ENCODE results near the gene TYW3.

Gene TYW3

GRCh38 chr1:74732960-74733603 lies at the start of gene TYW3, which contains the start of gene CRYZ:
Gene TYW3, plus strand, starts transcription at chr1:74733152. Its CDS starts 93 bp downstream, at chr1:74733245.
Gene CRYZ, minus strand, starts transcription at chr1:74733050. Its CDS starts 8,229 bp downstream, at chr1:74724821.
- FAIRE-seq = peak; percentile 90

GRCh38 chr1:74683656-74684055 lies 49.3 kb upstream of the TYW3 start:
- no peak for FAIRE-seq

GRCh38 chr1:74684301-74684700 lies 48.7 kb upstream of the TYW3 start:
- FAIRE-seq = no peak

GRCh38 chr1:74686928-74687327 lies 46.0 kb upstream of the TYW3 start:
- FAIRE-seq = no peak

GRCh38 chr1:74689621-74690363 lies 43.2 kb upstream of the TYW3 start:
- peak; percentile 71 for FAIRE-seq

- FAIRE-seq = no peak
Observed at GRCh38 chr1:74690364-74690696, 42.6 kb upstream of the TYW3 start.

- no peak for FAIRE-seq
Observed at GRCh38 chr1:74690909-74691308, 42.0 kb upstream of the TYW3 start.

- no peak for FAIRE-seq
Observed at GRCh38 chr1:74693473-74693872, 39.5 kb upstream of the TYW3 start.

- FAIRE-seq = no peak
Observed at GRCh38 chr1:74697832-74698231, 35.1 kb upstream of the TYW3 start.

GRCh38 chr1:74699331-74699730 lies 33.6 kb upstream of the TYW3 start:
- FAIRE-seq = no peak

GRCh38 chr1:74703386-74704182 lies 29.4 kb upstream of the TYW3 start:
- no peak for FAIRE-seq

GRCh38 chr1:74712881-74713280 lies 20.1 kb upstream of the TYW3 start:
- FAIRE-seq = no peak

- FAIRE-seq = no peak
Observed at GRCh38 chr1:74713849-74714248, 19.1 kb upstream of the TYW3 start.

GRCh38 chr1:74714429-74715235 lies 18.3 kb upstream of the TYW3 start:
- FAIRE-seq = no peak

- no peak for FAIRE-seq
Observed at GRCh38 chr1:74715236-74715502, 17.8 kb upstream of the TYW3 start.

GRCh38 chr1:74715806-74716205 lies 17.1 kb upstream of the TYW3 start:
- no peak for FAIRE-seq

- no peak for FAIRE-seq
Observed at GRCh38 chr1:74716822-74717221, 16.1 kb upstream of the TYW3 start.

- no peak for FAIRE-seq
Observed at GRCh38 chr1:74717626-74718025, 15.3 kb upstream of the TYW3 start.

GRCh38 chr1:74726063-74726462 lies 6.9 kb upstream of the TYW3 start:
- no peak for FAIRE-seq

- FAIRE-seq = no peak
Observed at GRCh38 chr1:74728736-74729135, 4.2 kb upstream of the TYW3 start.

- no peak for FAIRE-seq
Observed at GRCh38 chr1:74729741-74730478, 3.0 kb upstream of the TYW3 start.

GRCh38 chr1:74731399-74732052 lies 1.4 kb upstream of the TYW3 start:
- FAIRE-seq = no peak

Measured in A204.1 (cell line).